HG02870 (cell line): ENCODE data around the gene MLPH.
"Not testable (repeated sequence)": the region's sequence is repeated elsewhere in the genome, so short reads cannot be mapped to it uniquely, and the experiment has no call there.

Source experiments
- ATAC-seq: cut with Tn5 transposase; IDR thresholded peaks from one replicate; pipeline ENCODE4 v1.9.1; 2021; ENCODE audit warnings: mild to moderate bottlenecking, moderate library complexity; ENCODE audit not compliant: unreplicated experiment

Gene MLPH

GRCh38 chr2:237581326-237581725 lies 94.3 kb downstream of the MLPH start:
- no peak for ATAC-seq

- ATAC-seq = no peak
Measured at GRCh38 chr2:237581751-237582746, 95.0 kb downstream of the MLPH start.

- ATAC-seq = no peak
Measured at GRCh38 chr2:237583385-237584295, 96.6 kb downstream of the MLPH start.

GRCh38 chr2:237585590-237586221 lies 98.7 kb downstream of the MLPH start:
- no peak for ATAC-seq

- no peak for ATAC-seq
Measured at GRCh38 chr2:237588044-237588696, 101.1 kb downstream of the MLPH start.

GRCh38 chr2:237590272-237591140 lies 103.5 kb downstream of the MLPH start, which contains the start of gene RAB17:
TSS of gene RAB17 (minus strand) at chr2:237590734. CDS start at chr2:237586154, 4,580 bp downstream.
- ATAC-seq = no peak

- no peak for ATAC-seq
Measured at GRCh38 chr2:237591141-237591881, 104.3 kb downstream of the MLPH start.

GRCh38 chr2:237592425-237592980 lies 105.5 kb downstream of the MLPH start:
- ATAC-seq = no peak

GRCh38 chr2:237593036-237593435 lies 106.0 kb downstream of the MLPH start:
- no peak for ATAC-seq

- no peak for ATAC-seq
Measured at GRCh38 chr2:237593596-237594320, 106.7 kb downstream of the MLPH start.

GRCh38 chr2:237594514-237594871 lies 107.4 kb downstream of the MLPH start:
- ATAC-seq = no peak

- not testable (repeated sequence) for ATAC-seq
Measured at GRCh38 chr2:237595829-237596519, 108.9 kb downstream of the MLPH start.

- no peak for ATAC-seq
Measured at GRCh38 chr2:237596520-237597195, 109.6 kb downstream of the MLPH start.

GRCh38 chr2:237597196-237598145 lies 110.4 kb downstream of the MLPH start:
- ATAC-seq = no peak

GRCh38 chr2:237598468-237599208 lies 111.6 kb downstream of the MLPH start:
- ATAC-seq = no peak
